Measurements from ENCODE around the gene ITGB7.

DNA sequence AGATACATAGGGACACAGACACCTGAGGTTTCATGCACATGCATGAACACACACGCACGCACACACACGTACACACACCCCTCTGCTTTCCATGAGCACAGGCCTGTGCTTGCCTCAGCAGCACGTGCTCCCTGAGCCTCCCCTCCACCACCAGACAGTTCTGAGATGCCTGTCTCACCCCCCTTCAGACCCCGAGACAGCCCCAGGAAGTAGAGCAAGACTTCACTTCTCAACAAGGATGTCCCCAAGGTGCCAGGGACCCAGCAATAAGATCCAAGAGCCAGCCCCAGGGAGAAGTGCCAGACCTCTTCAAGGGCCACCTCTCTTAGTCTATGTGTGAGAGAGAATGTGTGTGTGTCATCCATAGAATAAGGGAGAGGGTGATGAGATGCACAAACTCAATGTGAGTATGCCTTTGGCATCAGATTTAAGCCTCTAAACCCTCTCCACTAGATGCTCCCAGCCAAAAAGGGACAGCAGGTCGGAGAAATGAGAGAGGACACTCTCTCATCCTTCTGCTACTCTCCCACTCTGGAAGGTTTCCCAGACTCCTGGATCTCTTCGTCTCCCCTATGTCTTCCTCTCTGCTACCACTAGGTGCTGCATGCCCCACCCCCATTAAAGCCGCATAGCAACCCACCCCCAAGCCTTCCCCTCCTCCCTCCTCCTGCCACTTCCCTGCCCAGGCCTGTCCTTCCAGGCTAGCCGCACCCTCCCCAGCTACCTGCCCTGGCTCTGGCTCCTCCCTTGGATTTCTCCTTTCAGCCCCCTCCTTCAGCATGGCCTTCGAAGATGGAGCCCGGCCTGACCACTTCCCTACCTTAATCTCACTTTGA lies 17.2 kb upstream of the ITGB7 start:
- TF ChIP-seq POLR2AphosphoS5 (IDR thresholded peaks at IDR 0.05; ENCODE audit: low read depth, low read length) (no peak), TAF1 (IDR thresholded peaks at IDR 0.05; ENCODE audit: borderline replicate concordance, insufficient read depth, low read length) (no peak)
- TF ChIP-seq, protein P1, sequence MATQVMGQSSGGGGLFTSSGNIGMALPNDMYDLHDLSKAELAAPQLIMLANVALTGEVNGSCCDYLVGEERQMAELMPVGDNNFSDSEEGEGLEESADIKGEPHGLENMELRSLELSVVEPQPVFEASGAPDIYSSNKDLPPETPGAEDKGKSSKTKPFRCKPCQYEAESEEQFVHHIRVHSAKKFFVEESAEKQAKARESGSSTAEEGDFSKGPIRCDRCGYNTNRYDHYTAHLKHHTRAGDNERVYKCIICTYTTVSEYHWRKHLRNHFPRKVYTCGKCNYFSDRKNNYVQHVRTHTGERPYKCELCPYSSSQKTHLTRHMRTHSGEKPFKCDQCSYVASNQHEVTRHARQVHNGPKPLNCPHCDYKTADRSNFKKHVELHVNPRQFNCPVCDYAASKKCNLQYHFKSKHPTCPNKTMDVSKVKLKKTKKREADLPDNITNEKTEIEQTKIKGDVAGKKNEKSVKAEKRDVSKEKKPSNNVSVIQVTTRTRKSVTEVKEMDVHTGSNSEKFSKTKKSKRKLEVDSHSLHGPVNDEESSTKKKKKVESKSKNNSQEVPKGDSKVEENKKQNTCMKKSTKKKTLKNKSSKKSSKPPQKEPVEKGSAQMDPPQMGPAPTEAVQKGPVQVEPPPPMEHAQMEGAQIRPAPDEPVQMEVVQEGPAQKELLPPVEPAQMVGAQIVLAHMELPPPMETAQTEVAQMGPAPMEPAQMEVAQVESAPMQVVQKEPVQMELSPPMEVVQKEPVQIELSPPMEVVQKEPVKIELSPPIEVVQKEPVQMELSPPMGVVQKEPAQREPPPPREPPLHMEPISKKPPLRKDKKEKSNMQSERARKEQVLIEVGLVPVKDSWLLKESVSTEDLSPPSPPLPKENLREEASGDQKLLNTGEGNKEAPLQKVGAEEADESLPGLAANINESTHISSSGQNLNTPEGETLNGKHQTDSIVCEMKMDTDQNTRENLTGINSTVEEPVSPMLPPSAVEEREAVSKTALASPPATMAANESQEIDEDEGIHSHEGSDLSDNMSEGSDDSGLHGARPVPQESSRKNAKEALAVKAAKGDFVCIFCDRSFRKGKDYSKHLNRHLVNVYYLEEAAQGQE (IDR thresholded peaks at IDR 0.05; ENCODE audit: insufficient read depth in 1 of 2, low read depth in 2 of 2, low read length in 2 of 2) = no peak

Measured in PFSK-1 (cell line).